HG03575 (cell line): ENCODE measurements around the gene TSC2.
"Not testable (repeated sequence)": the region's sequence is repeated elsewhere in the genome, so short reads cannot be mapped to it uniquely, and the experiment has no call there.

Experiments
- ATAC-seq: cut with Tn5 transposase; IDR thresholded peaks from one replicate; pipeline ENCODE4 v1.9.1; 2021; ENCODE audit not compliant: unreplicated experiment, insufficient number of reproducible peaks, low FRiP score; ENCODE audit errors: extremely low read depth

TSC2 gene

DNA sequence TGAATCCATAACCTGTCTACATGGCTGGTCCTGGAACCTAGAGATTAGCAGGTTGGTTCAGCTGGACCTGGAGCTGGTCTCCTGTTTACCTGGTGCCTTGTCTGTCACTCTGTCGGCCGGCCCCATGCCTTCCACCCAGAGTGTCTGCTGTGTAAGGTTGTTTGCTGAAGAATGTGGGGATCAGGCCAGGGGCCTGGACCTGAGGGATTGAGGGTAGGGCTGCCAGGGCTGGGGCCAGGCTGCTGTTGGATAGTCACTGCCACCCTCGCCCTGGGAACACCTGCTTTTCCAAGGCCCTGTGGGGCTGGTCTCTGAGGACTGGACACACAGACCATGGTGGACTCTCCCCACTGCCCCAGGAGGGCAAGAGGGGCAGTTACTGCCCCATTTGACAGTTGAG is 19.6 kb upstream of the TSC2 start:
- no peak for ATAC-seq

DNA sequence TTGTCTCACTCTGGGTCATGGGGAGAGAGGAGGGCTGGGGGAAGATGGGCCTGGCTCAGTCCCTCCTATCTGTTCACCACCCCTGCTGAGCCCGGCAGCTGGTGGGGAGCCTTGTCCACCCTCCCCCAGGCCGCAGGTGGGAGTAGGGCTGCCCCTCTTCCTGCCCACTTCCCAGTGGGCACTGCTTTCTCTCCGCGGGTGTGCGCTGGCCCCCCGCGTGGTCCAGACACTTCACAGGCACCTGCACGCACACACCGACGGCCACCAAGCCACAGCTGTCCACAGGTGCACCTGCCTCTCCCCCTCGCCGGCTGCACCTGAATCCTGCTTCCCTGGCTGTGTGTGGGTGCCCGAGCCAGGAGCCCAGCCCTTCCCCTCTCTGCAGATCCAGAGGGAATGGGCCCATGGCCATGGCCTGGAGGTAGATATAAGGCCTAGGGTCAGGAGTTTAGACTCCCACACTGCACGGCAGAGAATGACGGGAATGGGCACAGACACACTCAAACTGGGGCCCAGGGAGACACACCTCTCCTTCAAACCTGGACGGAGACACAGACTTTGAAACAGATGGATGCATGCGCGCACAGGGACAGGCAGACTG is 19.1 kb upstream of the TSC2 start:
- no peak for ATAC-seq

DNA sequence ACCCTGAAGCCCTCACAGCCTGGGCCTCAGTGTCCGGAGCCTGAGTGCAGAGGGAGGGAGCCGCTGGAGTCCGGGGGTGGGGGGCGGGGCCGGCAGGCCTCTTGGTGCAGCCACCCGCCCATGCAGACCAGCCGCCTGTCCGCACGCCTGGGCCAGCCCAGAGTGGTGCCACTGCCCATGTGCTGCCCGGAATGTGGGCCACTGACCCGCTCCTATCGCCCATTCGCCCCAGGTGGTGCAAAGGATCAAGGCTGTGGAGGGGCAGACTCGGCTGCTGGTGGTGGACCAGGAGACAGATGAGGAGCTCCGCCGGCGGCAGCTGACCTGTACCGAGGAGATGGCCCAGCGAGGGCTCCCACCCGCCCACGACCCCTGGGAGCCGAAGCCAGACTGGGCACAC is 18.4 kb upstream of the TSC2 start:
- no peak for ATAC-seq

DNA sequence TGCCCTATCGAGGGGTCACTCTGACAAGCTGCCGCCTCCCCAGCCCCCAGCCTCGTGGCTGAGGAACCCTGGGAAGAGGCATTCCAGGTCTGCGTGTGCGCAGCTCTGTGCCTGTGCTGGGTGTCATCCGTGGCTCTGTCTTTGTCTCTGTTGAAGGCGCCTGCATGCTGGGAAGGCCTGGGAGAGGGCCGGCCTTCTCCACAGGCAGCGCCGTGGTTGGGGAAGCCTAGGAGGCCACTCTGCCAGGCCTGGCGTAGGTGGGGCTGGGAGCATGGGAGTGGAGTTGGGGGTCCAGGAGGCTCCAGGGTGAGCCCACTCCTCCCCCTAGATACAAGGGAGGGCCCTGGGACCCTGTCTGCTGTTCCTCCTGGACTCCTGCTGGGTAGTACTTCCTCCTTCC is 17.7 kb upstream of the TSC2 start:
- ATAC-seq: no peak

DNA sequence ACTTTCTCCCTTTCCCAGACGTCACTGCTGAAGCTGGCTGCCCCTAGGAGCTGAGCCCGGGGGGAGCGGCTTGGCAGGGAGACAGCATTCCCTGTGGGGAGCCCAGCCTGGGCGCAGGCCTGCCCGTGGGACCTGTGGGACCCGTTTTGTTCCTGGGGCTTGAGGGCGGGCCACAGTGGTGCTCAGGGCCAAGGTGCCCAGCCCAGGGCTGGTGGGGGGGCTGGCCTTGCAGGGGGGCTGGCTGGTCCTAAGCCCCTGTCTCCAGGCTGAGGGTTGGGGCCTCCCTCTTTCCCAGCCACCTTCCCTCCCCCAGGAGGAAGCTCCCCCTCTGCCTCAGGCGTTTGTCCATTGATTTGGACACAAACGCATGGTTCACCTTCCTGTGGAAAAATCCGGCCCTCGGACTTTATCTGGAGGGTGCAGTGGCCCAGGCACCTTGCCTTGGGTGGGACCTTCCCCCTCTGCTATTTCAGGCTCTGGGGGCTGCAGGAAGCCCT is 16.7 kb upstream of the TSC2 start:
- no peak for ATAC-seq

DNA sequence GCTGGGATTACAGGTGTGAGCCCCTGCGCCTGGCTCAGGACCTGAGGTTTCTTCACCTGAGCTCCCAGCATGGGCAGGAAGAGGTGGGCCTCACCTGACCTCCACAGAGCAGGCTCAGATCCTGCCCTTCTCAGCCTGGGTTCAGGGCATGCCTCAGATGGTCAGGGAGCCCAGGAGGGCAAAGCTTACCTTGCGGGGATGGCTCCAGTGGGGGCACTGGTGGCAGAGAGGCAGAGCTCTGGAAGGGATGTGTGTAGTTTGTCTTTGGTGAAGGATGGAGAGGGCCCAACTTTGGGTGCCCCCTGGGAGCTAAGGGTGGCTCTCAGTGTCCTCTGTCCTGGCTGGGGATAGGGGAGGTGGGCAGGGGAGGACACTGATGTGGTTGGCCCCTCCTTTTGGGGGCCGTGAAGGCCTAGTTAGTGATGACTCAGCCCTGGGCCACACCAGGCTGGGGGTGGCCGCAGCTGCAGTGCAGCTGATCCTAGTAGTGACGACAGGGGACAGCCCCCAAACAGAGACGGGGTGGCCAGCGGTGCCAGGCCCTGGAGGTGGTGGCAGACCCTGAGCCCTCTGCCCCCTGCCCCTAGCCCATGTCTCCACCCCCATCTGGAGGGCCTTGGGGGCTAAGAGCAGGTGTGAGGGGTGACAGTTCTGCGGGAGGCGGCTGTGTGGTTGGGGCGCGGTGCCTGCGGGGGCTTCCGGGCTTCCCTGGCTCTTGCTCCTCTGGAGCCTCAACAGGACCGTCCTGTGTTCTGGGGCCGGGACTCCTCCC is 15.3 kb upstream of the TSC2 start:
- no peak for ATAC-seq

DNA sequence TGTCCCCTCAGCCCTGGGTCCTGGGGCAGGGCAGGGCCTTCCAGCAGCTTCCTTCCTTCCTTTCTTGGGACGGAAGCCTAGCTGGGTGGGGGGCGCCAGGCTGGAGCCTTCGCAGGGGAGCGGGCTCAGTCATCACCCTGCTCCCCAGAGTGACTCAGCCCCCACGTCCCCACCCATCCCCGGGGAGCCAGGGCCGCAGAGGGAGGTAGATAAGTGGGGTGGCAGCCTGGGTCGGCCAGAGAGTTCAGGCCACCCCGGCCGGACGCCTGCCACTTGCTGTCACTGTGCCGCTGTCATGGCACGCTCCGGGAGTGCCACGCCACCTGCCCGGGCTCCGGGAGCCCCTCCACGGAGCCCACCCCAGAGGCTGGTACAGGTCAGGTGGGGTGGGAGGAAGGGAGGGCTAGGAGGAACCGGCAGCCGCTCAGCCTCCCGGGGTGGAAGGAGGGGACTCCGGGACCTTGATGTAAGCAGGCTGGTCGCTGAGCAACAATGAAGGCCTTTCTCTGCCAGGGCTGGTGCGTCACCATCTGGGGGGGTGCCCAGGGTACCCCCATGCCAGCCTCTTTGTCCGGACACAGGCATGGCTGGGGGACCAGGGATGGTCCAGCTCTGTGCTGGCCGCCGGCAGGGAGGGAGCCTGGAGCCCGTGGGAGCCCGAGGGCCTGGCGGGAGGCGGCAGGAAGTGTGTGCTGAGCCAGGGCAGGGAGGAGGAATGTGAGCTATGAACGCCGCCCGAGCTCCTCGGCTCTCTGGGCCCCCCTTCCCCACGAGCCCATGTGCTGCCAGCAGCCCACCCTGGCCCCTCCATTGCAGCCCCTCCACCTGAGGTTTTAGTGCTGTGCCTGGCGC is 14.5 kb upstream of the TSC2 start:
- no peak for ATAC-seq

DNA sequence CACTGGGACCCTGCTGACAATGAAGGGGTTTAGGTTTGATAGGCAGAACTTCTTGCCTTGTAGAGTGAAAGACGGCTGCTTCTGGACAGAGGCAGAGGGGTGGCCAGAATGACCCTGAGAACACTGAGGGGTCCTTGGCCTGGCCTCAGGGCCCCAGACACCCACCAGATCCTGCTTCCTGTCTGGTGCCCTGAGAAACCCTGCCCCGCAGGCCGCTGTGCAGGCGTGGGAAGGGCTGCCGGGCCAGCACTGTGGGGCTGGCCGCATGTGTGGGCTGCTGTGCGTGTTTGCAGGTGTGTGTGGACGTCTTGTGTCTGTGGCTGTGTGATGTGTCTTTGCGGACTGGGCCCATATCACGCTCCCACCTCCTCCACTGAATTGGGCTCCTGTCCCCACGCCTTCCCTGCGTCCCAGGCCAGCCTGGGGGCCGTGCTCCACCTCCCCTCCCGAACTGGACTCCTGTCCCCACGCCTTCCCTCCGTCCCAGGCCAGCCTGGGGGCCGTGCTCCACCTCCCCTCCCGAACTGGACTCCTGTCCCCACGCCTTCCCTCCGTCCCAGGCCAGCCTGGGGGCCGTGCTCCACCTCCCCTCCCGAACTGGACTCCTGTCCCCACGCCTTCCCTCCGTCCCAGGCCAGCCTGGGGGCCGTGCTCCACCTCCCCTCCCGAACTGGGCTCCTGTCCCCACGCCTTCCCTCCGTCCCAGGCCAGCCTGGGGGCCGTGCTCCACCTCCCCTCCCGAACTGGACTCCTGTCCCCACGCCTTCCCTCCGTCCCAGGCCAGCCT is 13.7 kb upstream of the TSC2 start:
- ATAC-seq: not testable (repeated sequence)

DNA sequence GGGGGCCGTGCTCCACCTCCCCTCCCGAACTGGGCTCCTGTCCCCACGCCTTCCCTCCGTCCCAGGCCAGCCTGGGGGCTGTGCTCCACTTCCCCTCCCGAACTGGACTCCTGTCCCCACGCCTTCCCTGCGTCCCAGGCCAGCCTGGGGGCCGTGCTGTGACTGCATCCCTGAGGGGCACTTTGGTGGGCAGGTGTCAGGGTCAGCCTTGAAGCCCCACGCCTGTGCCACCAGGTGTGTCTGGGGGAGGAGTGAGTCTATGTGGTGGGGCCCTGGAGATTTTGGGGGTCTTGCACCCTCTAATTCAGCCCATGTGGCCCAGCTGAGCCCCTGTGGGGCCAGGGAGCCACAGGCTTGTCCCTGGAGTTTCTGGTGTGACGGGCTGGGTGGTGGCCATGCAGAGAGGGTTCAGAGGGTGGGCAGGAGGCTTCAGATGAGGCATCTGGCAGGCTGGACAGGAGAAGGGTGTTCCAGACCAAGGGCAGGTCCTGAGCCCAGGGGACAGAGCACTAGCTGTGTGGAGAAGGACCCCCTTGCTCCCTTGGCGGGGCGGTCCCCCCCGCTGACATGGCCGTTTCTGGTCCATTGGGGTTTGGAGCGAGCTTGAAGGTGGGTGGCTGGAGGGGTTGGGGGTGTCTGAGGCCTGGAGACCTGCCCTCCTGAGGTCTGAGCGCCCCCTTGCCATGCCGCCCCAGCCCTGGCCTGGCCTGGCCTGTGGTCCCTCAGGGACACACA is 12.9 kb upstream of the TSC2 start:
- ATAC-seq: no peak

DNA sequence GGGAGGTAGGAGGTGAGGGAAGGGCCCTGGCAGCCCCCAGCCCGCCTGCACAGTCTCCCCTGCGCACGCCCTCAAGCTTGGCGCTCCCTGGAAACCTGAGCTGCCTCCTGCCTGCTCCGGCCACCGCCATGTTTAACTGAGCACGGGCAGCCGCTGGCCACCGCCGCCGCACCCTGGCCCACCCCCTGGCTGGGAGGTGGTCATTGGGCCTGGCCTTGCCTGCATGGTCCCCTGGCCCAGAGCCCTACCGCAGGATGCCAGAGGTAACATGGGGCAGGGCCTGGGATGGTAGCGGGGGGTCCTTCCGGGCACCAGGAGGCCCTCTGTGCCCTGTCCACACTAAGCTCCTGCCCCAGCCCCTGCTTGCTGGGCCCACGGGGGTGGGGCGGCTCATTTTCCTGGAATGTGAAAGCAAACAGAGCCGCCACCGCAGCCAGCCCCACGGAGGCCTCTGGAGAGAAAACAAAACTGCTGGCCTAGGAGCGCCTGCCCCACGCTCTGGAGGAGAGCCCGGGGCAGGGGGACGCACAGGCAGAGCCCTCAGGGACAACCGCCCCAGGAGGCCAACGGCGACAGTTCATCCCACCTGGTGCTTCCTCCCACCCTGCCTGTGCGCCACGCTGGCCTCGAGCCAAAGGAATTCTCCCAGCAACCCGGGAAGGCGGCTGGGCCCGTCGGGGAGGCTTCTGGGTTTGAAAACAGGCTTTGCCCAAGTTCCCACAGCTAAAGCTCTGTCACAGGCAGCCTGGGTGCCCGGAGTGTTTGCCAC is 12.2 kb upstream of the TSC2 start:
- no peak for ATAC-seq

DNA sequence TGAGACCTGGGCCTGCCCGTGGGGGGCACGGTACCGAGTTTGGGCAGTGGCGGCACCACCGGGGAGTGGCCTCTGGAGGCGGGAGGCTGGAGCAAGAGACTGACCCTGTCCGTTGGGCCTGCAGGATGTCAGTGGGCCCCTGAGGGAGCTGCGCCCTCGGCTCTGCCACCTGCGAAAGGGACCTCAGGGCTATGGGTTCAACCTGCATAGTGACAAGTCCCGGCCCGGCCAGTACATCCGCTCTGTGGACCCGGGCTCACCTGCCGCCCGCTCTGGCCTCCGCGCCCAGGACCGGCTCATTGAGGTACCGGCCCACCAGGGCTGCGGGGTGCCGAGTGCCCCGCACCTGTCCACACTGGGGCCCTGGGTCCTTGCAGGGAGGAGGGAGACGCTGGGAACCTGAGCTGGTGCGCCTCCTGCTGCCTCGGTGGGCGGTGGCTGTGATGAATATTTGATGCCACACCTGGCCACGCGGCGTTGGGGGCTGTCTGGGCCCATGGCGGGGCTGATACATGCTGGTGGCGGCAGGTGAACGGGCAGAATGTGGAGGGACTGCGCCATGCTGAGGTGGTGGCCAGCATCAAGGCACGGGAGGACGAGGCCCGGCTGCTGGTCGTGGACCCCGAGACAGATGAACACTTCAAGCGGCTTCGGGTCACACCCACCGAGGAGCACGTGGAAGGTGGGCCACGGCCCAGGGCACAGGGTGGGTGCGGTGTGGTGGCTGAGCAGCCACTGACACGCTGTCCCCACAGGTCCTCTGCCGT is 11.4 kb upstream of the TSC2 start:
- ATAC-seq: no peak

DNA sequence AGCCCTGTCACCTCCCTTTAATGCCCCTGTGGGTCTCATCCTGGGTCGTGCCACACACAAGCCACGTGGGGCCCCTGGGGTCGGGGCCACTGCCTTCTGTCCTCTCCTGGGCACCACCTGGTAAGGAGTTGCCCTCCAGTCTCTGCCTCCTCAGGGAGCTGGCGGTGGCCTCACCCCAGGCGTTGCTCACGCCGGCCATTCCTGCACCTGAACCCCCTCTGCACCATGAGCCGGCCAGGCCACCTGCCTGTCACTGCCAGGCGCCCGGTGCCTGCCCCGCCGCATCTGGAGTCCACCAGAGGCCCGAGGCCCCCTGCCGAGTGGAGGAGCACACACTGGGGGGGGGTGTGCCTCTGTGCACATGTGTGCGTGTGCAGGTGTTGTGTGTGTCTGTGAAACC is 10.7 kb upstream of the TSC2 start:
- ATAC-seq: no peak

DNA sequence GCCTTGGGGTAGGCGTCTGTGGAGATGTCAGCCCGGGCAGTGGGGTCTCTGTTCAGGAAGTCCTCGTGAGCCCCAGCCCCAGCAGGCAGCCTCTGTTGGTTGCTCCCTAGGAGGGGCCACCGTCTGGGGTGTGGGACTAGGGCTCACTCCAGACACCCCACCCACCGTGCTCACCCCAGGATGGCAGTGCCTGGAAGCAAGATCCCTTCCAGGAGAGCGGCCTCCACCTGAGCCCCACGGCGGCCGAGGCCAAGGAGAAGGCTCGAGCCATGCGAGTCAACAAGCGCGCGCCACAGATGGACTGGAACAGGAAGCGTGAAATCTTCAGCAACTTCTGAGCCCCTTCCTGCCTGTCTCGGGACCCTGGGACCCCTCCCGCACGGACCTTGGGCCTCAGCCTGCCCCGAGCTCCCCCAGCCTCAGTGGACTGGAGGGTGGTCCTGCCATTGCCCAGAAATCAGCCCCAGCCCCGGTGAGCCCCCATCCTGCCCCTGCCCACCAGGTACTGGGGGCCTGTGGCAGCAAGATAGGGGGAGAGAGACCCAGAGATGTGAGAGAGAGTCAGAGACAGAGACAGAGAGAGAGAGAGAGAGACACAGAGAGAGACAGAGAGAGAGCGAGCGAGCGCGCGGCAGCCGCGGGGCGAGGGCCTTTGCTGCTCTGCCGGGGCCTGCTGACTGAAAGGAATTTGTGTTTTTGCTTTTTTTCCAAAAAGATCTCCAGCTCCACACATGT is 10.0 kb upstream of the TSC2 start:
- ATAC-seq: no peak

DNA sequence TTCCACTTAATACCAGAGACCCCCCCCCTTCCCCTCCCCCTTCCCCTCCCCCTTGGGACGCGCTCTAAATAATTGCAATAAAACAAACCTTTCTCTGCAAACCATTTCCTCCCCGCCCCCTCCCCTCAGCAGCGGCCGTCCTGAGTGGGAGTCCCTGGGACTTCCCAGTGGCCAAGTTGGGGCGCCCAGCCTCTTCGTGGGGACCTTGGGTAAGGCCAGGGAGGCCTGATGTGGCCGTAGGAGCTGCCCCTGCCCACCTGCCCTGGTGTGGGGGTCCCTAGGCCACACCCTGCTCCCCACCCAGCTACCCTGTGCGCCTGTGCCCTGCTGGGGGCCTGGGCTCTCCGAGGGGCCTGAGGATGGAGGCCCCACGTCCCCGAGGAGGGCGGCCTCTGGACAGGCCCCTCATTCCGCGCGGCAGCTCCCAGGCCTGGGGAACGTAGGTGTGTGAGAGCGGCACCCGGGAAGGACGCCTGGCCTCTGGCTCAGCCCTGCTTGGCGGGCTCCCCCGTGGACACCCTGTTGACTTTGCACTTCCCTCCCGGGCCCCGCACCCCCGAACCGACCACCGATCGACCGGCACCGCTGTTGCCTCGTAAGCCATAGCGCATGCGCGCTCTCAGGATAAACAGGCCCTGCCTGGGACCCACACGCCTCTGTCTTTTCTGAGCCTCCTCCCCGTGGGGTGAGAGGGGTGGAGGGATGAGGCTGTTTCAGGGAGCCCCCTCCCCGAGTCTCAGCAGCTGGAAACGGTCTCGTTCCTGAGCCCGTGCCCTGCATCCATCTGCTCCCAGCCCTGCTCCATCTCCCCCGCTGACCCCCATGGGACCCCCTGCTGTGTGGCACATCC is 9.2 kb upstream of the TSC2 start:
- no peak for ATAC-seq

DNA sequence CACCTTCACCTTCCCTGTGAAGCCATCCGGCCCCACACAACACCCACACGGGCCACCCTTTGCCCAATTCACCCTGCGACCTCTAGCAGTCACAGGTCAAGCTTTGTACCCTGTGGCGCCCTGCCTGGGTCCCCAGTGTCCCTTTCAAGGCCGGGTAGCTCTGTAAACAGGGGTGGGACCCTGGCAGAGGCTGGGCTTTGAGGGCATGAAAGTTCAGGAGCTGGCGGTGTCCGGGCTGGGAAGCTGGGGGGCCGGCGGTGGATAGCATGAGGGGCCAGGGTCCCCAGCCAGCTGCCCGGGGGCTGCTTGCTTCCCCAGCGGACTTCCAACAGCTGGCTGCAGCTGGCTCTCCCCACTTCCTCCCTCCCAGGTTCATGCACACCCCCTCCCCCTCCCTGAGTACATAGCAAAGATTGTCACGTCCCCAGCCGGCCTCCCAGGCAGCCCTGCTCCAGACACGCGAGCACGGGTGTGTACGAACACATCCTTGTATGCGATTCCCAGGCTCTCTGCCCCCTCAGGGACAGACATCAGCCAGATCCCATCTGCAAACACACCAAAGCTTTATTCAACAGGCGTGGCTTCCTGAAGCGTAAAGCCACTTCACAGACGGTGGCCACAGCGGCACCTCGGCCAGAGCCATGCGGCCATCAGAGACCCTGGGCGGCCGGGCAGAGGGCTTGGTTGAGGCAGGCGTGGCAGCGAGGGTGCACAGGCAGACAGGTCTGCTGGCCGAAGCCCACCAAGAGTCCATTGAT is 8.3 kb upstream of the TSC2 start:
- ATAC-seq: no peak
